ENCODE results near the gene FBXW11. TPM values are rescaled to one million over a fixed set of nuclear protein-coding genes. Genes with fewer than 3 reads are reported as not detected.

FBXW11 gene
- polyA plus RNA-seq, 1 experiment, result 77.1 TPM

DNA sequence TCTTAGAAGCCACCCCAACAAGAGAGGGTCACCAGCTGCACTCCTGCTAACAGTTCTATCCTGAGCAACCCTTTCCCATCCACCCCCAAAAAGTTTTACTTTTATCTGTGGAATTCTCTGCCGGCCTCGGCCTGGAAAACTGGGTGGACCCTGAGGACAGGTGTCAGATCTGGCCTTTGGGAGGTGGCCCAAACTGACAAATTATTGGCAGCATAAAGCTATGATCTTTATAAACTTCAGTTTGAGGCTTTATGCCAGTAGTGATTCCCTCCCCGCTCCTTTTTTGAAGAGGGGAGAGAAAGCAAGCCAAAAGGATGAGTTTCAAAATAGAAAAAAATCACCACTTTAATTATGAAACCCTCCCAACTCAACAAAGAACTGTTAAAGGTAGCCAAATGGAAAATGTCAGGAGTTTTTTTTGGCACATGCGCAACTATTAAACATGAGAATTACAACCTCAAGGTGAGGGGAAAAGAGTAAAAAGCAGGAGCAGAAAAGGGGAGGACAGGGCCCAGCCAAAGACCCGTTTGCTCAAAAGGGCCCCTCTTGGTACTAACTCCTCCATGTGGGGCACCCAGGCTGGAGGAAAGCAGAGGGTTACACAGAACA, 49.4 kb downstream of the FBXW11 start:
- Histone ChIP-seq H3K27me3 (ENCODE audit: control insufficient read depth, insufficient read depth, low read length) (no peaks in the 10 kb centered on the region), H3K9me3 (ENCODE audit: control insufficient read depth, insufficient read depth, low read length) (no peaks in the 10 kb centered on the region), H3K4me3 (ENCODE audit: low read depth, low read length) (no peak overlapping the region), H3K27ac (ENCODE audit: low read depth, low read length) (no peak overlapping the region)
- TF ChIP-seq, protein P1, sequence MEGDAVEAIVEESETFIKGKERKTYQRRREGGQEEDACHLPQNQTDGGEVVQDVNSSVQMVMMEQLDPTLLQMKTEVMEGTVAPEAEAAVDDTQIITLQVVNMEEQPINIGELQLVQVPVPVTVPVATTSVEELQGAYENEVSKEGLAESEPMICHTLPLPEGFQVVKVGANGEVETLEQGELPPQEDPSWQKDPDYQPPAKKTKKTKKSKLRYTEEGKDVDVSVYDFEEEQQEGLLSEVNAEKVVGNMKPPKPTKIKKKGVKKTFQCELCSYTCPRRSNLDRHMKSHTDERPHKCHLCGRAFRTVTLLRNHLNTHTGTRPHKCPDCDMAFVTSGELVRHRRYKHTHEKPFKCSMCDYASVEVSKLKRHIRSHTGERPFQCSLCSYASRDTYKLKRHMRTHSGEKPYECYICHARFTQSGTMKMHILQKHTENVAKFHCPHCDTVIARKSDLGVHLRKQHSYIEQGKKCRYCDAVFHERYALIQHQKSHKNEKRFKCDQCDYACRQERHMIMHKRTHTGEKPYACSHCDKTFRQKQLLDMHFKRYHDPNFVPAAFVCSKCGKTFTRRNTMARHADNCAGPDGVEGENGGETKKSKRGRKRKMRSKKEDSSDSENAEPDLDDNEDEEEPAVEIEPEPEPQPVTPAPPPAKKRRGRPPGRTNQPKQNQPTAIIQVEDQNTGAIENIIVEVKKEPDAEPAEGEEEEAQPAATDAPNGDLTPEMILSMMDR (IDR thresholded peaks at IDR 0.05; ENCODE audit: low read depth, low read length), result no peak
- ChIA-PET CTCF (interaction anchor here (1.2 kb wide), 1 partner anchor 45 kb away, joined by 5 read pairs; no protein-coding TSS in a partner anchor), POLR2A (no interaction called here)
- no peak for DNase-seq (ENCODE audit: low read depth, low spot score)

DNA sequence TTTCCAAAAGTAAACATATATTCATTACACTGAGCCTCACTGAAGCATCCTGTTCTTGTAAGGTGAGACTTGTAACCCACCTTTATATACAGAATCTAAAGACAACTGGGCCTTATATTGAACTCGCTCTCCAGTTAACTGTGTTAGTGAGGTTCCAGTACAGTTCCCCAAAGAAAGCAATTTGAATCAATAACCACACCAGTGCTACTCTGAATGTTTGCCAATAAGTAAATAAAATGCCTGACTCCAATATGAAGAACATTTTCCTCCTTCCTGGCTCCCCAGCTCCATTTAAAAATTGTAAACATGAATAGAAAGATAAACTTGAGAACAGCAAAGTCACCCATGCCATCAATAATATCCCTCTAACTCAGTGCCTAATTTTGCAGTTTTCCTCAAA, 50.1 kb downstream of the FBXW11 start:
- ChIA-PET POLR2A (no interaction called here), CTCF (interaction anchor here (1.2 kb wide), 1 partner anchor 44 kb away, joined by 5 read pairs; no protein-coding TSS in a partner anchor)
- Histone ChIP-seq H3K27me3 (ENCODE audit: control insufficient read depth, insufficient read depth, low read length) (no peaks in the 10 kb centered on the region), H3K27ac (ENCODE audit: low read depth, low read length) (no peak overlapping the region), H3K9me3 (ENCODE audit: control insufficient read depth, insufficient read depth, low read length) (no peaks in the 10 kb centered on the region), H3K4me3 (ENCODE audit: low read depth, low read length) (no peak overlapping the region)
- TF ChIP-seq, protein P1 (IDR thresholded peaks at IDR 0.05; ENCODE audit: low read depth, low read length), result no peak
- no peak for DNase-seq (ENCODE audit: low read depth, low spot score)

DNA sequence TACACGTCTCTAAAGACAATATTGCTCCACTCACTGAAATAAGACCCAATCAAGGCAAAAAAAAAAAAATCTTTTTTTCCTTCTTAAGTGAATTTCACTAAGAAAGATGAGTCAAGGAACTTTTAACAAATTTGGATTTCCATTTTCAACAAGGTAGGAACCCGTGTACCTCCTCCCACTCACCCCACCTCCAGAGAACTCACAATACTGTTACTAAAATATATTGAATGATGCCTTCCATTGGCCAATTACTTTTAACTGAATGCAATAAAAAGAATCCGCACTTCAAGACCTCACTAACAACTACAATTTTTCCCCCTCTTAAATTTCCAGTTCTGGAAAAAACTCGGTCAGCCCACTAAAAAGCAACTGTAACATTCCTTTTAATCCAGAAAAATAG, 50.7 kb downstream of the FBXW11 start:
- DNase-seq (ENCODE audit: low read depth, low spot score), result no peak
- Histone ChIP-seq H3K9me3 (ENCODE audit: control insufficient read depth, insufficient read depth, low read length) (no peaks in the 10 kb centered on the region), H3K27ac (ENCODE audit: low read depth, low read length) (no peak overlapping the region), H3K27me3 (ENCODE audit: control insufficient read depth, insufficient read depth, low read length) (no peaks in the 10 kb centered on the region), H3K4me3 (ENCODE audit: low read depth, low read length) (no peak overlapping the region)
- ChIA-PET CTCF (interaction anchor here (1.2 kb wide), 1 partner anchor 44 kb away, joined by 5 read pairs; no protein-coding TSS in a partner anchor), POLR2A (no interaction called here)
- TF ChIP-seq, protein P1 (IDR thresholded peaks at IDR 0.05; ENCODE audit: low read depth, low read length), result no peak

DNA sequence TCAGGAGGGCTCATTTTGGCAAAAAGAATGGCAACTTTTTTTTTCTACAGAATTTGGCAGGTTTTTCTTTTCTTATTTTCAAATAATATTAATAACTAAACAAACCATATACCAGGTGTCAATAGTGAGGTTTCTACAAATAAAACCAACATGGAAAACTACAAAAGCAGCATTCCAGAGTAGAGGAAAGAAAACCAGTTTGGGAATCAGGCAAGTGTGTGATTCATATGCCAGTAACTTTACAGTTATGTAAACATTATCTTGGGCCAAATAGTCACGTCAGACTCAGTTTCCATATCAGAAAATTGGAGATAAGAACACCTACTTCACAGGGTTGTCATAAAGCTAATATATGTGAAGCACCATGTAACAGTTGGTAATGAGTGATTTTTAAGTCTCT, 51.7 kb downstream of the FBXW11 start:
- Histone ChIP-seq H3K9me3 (ENCODE audit: control insufficient read depth, insufficient read depth, low read length) (no peaks in the 10 kb centered on the region), H3K4me3 (ENCODE audit: low read depth, low read length) (no peak overlapping the region), H3K27ac (ENCODE audit: low read depth, low read length) (no peak overlapping the region), H3K27me3 (ENCODE audit: control insufficient read depth, insufficient read depth, low read length) (no peaks in the 10 kb centered on the region)
- CTCF ChIA-PET, result interaction anchor here (1.8 kb wide), 1 partner anchor 43 kb away, joined by 6 read pairs; no protein-coding TSS in a partner anchor
- DNase-seq (ENCODE audit: low read depth, low spot score), result no peak
- TF ChIP-seq, protein P1 (IDR thresholded peaks at IDR 0.05; ENCODE audit: low read depth, low read length), result no peak
- POLR2A ChIA-PET, result interaction anchor here (0.6 to 1.1 kb wide), 5 partner anchors 30 to 288 kb away, joined by 3 to 7 read pairs (median 4); partner anchors contain the start of gene FBXW11

All from AG04450 (cell line).